ENCODE measurements around the gene SH2B3. TPM values are rescaled to one million over a fixed set of nuclear protein-coding genes. Genes with fewer than 3 reads are reported as not detected.

Gene SH2B3
- total RNA-seq, 1 experiment from 2014 or later: 6.5 TPM

DNA sequence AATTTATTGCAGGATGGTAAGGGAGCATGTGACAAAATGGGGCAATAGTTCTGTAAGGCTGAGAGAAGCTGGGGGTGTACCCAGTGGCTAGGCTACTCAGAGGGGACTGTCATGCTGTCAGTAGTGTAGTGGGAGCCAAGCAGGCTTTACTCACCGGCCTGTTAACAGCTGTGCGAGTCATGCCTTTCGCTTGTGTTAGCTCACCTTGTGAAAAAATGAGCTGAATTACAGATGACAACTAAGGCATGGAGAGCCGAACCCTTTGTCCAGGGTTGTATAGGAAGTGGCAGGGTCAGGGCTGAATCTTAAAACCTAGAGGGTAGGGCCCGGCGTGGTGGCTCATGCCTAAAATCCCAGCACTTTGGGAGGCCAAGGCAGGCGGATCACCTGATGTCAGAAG lies 37.9 kb downstream of the SH2B3 start:
- no TSS peak for BruUV-seq (replicated peaks)
- no peak for DNase-seq
- POLR2A ChIA-PET (ENCODE audit: unreplicated experiment): no interaction called here
- intact Hi-C loops (cut with micrococcal nuclease; ENCODE audit: unreplicated experiment): no loop called here
- H3K4me2 ChIP-seq: no peak overlapping the region
- H3K9me3 ChIP-seq (ENCODE audit: insufficient read depth, low read depth): no peaks in the 10 kb centered on the region
- peaks cover 2% of the 10 kb centered on the region for H3K4me1 ChIP-seq (replicated peaks; ENCODE audit: insufficient read depth)
- no peak overlapping the region for H2AFZ ChIP-seq
- no peak overlapping the region for H3K4me3 ChIP-seq
- TF ChIP-seq EZH2 (IDR thresholded peaks at IDR 0.05; ENCODE audit: low read depth): no peak
- TF ChIP-seq, protein P1, sequence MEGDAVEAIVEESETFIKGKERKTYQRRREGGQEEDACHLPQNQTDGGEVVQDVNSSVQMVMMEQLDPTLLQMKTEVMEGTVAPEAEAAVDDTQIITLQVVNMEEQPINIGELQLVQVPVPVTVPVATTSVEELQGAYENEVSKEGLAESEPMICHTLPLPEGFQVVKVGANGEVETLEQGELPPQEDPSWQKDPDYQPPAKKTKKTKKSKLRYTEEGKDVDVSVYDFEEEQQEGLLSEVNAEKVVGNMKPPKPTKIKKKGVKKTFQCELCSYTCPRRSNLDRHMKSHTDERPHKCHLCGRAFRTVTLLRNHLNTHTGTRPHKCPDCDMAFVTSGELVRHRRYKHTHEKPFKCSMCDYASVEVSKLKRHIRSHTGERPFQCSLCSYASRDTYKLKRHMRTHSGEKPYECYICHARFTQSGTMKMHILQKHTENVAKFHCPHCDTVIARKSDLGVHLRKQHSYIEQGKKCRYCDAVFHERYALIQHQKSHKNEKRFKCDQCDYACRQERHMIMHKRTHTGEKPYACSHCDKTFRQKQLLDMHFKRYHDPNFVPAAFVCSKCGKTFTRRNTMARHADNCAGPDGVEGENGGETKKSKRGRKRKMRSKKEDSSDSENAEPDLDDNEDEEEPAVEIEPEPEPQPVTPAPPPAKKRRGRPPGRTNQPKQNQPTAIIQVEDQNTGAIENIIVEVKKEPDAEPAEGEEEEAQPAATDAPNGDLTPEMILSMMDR (conservative IDR thresholded peaks at IDR 0.05): no peak
- CTCF ChIA-PET: no interaction called here
- no peaks in the 10 kb centered on the region; the same call in 1 of the 2 replicates for H3K36me3 ChIP-seq (ENCODE audit: low read depth)
- peaks cover 61% of the 10 kb centered on the region for H3F3A ChIP-seq (ENCODE audit: insufficient read depth, low read depth)
- no peaks in the 10 kb centered on the region for H3K9me2 ChIP-seq (ENCODE audit: insufficient read depth)
- no peaks in the 10 kb centered on the region for H3K27me3 ChIP-seq (ENCODE audit: insufficient read depth, low read depth)
- 0 out of 2 replicates have a peak, but pooled peaks cover 4% of the 10 kb centered on the region for H3K79me2 ChIP-seq (ENCODE audit: low read depth)
- H4K20me1 ChIP-seq (ENCODE audit: insufficient read depth): peaks cover 18% of the 10 kb centered on the region
- H3K27ac ChIP-seq: no peak overlapping the region

DNA sequence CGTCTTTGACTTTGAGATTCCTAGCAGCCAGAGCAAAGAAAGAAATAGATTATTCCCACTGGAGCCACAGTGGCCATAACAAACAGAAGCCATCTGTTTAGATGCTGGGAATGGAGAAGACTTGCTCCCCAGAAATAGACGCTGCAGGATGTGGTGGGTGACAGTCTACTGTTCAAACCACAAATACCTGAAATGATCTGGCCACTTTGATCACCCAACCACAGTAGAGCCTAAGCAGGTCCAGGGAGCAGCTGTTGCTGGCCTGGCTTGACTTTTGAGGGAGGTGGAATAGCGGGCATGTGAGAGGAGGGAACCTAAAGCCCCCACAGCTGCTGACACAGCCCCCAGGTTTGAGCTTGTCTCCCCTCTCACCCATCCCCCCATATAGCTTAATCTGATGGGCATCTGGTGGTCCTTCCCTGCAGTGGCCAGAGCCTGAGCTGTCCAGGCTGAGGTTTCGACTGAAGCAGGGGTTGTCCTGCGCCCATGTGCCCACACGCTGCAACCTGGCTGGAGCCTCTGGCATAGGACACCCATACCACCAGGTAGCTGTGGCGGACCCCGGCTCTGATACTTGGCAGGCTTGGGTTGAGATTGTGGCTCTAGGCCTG lies 38.7 kb downstream of the SH2B3 start:
- ChIA-PET CTCF (no interaction called here), POLR2A (ENCODE audit: unreplicated experiment) (no interaction called here)
- DNase-seq: no peak
- Histone ChIP-seq H3K4me3 (no peak overlapping the region), H3K4me2 (no peak overlapping the region), H3K27me3 (ENCODE audit: insufficient read depth, low read depth) (no peaks in the 10 kb centered on the region), H3K79me2 (ENCODE audit: low read depth) (no peaks in the 10 kb centered on the region), H3K4me1 (replicated peaks; ENCODE audit: insufficient read depth) (no peaks in the 10 kb centered on the region; the same call in 1 of the 2 replicates), H3F3A (ENCODE audit: insufficient read depth, low read depth) (peaks cover 65% of the 10 kb centered on the region), H3K9me2 (ENCODE audit: insufficient read depth) (no peaks in the 10 kb centered on the region), H4K20me1 (ENCODE audit: insufficient read depth) (peaks cover 18% of the 10 kb centered on the region), H2AFZ (no peak overlapping the region), H3K36me3 (ENCODE audit: low read depth) (no peaks in the 10 kb centered on the region; the same call in 1 of the 2 replicates), H3K27ac (no peak overlapping the region), H3K9me3 (ENCODE audit: insufficient read depth, low read depth) (no peaks in the 10 kb centered on the region)
- BruUV-seq (replicated peaks): no TSS peak
- intact Hi-C loops (cut with micrococcal nuclease; ENCODE audit: unreplicated experiment): no loop called here
- no peak for TF ChIP-seq EZH2 (IDR thresholded peaks at IDR 0.05; ENCODE audit: low read depth)
- TF ChIP-seq, protein P1 (conservative IDR thresholded peaks at IDR 0.05): no peak

DNA sequence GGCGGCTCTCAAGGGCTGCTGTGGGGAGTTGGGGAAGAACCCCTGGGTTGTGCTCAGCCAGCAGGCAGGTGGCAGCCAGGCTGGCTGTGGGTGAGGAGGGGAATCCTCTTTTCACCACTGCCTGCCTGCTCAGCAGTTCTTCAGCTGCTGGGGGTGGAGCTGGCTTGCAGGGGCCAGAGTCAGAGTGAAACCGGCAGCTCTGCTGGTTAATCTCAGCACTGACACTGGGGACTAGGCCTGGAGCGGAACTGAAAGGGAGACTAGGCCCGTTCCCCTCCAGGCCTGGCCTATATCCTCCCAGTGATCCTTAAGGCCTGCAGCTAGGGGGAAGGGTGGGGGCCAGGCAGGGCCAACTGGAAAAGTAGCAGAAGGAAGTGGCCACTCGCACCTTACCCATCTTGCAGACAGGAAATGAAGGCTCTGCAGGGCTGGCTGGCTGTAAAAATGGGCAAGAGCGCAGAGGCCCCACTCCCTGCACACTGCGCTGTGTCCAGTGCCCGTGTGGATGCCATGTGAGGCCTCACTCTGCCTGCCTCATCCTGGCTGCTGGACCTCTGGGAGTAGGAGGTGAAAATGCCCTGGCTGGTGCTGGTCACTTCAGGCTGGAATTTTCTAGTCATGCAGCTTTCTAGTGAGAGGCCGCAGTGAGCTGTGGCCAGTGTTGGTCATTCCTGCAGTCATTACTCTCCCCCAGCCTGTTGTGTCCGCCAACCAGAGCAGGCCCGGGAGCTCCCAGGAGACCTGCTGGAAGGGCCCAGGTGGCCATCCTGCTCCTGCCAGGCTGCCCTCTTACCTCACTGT lies 39.4 kb downstream of the SH2B3 start:
- no peak overlapping the region for H3K4me3 ChIP-seq
- intact Hi-C loops (cut with micrococcal nuclease; ENCODE audit: unreplicated experiment): no loop called here
- H3F3A ChIP-seq (ENCODE audit: insufficient read depth, low read depth): peaks cover 66% of the 10 kb centered on the region
- no peaks in the 10 kb centered on the region; the same call in 1 of the 2 replicates for H3K4me1 ChIP-seq (replicated peaks; ENCODE audit: insufficient read depth)
- no peaks in the 10 kb centered on the region for H3K9me3 ChIP-seq (ENCODE audit: insufficient read depth, low read depth)
- no peaks in the 10 kb centered on the region for H3K27me3 ChIP-seq (ENCODE audit: insufficient read depth, low read depth)
- no peak overlapping the region for H3K27ac ChIP-seq
- H3K9me2 ChIP-seq (ENCODE audit: insufficient read depth): no peaks in the 10 kb centered on the region
- BruUV-seq (replicated peaks): no TSS peak
- H3K79me2 ChIP-seq (ENCODE audit: low read depth): no peaks in the 10 kb centered on the region
- DNase-seq: no peak
- peaks cover 1% of the 10 kb centered on the region; the same call in 1 of the 2 replicates for H3K36me3 ChIP-seq (ENCODE audit: low read depth)
- no peak for TF ChIP-seq EZH2 (IDR thresholded peaks at IDR 0.05; ENCODE audit: low read depth)
- no peak overlapping the region for H3K4me2 ChIP-seq
- no peak overlapping the region for H2AFZ ChIP-seq
- H4K20me1 ChIP-seq (ENCODE audit: insufficient read depth): peaks cover 18% of the 10 kb centered on the region
- ChIA-PET POLR2A (ENCODE audit: unreplicated experiment) (no interaction called here), CTCF (no interaction called here)
